Muscle of leg (tissue), 11 donors: Measurements from ENCODE around the gene PSAT1. TPM values are rescaled to one million over a fixed set of nuclear protein-coding genes. Genes with fewer than 3 reads are reported as not detected.
A peak's percentile ranks its signal among the peaks of the same experiment; 100 is the strongest.
"Not testable (repeated sequence)": the region's sequence is repeated elsewhere in the genome, so short reads cannot be mapped to it uniquely, and the experiment has no call there.

Source experiments
- DNase-seq: peaks from one replicate; pipeline ENCODE4 v3.0.0; 2013
- H3K27ac ChIP-seq: one replicate; pipeline ENCODE4 v1.5.1; 2013; ENCODE audit warnings: mild to moderate bottlenecking, low read length, control low read depth
- H3K27me3 ChIP-seq: one replicate; pipeline ENCODE4 v1.6.1; 2013; ENCODE audit warnings: low read length; ENCODE audit not compliant: control insufficient read depth, insufficient read depth
- H3K36me3 ChIP-seq: one replicate; pipeline ENCODE4 v1.6.1; 2013; ENCODE audit warnings: low read length; ENCODE audit not compliant: control insufficient read depth, insufficient read depth
- H3K4me1 ChIP-seq: one replicate; pipeline ENCODE4 v1.6.1; 2013; ENCODE audit warnings: low read length; ENCODE audit not compliant: control insufficient read depth, insufficient read depth
- H3K4me3 ChIP-seq: one replicate; pipeline ENCODE4 v1.5.1; 2013; ENCODE audit warnings: low read length, control low read depth
- H3K9me3 ChIP-seq: replicated peaks from 2 replicates; pipeline ENCODE4 v1.6.1; 2013; ENCODE audit warnings: low read depth, low read length; ENCODE audit not compliant: control insufficient read depth
- WGBS: methylation state at CpG from one replicate; pipeline ENCODE4 v1.1.5; 2013; ENCODE audit warnings: missing lambda C conversion rate; ENCODE audit not compliant: insufficient coverage; 5-methylcytosine and 5-hydroxymethylcytosine counted together
- polyA plus RNA-seq, 8 donors: library from polyadenylated mRNA; unstranded; fragments of 120-200 nt; gene quantifications; one replicate each; pipeline versions ENCODE4 v1.2.1 to v1.2.3, GENCODE V29; 2013; ENCODE audit warnings: inconsistent platforms in 1 of 8, low replicate concordance in 1 of 8; ENCODE audit not compliant: insufficient read length in 8 of 8, insufficient read depth in 1 of 8
- total RNA-seq: library from RNA; stranded (reverse); fragments of 120-200 nt; gene quantifications from one replicate; pipeline ENCODE4 v1.2.4, GENCODE V29; 2013

PSAT1 gene
- total and polyA plus RNA-seq, 9 donors: 25.3 to 46.4 (median 40.6) TPM

- H3K36me3 ChIP-seq: peaks cover 11% of the 10 kb centered on the region
Observed at GRCh38 chr9:78272307-78272706, 24.6 kb upstream of the PSAT1 start.

GRCh38 chr9:78273761-78274160, 23.2 kb upstream of the PSAT1 start:
- peaks cover under 1% of the 10 kb centered on the region for H3K4me1 ChIP-seq
- no peaks in the 10 kb centered on the region for H3K27me3 ChIP-seq
- no peak overlapping the region for H3K4me3 ChIP-seq
- H3K27ac ChIP-seq: no peak overlapping the region
- DNase-seq: peak; percentile 9
- WGBS: 100% methylated on average over 2 of the region's 3 CpGs
- no peaks in the 10 kb centered on the region for H3K9me3 ChIP-seq
- H3K36me3 ChIP-seq: peaks cover 3% of the 10 kb centered on the region

More at GRCh38 chr9:78272307-78272706, 24.6 kb upstream of the PSAT1 start:
- H3K4me1 ChIP-seq: no peaks in the 10 kb centered on the region
- no peak for DNase-seq
- H3K4me3 ChIP-seq: no peak overlapping the region
- H3K27ac ChIP-seq: no peak overlapping the region
- no peaks in the 10 kb centered on the region for H3K9me3 ChIP-seq
- H3K27me3 ChIP-seq: no peaks in the 10 kb centered on the region

DNA sequence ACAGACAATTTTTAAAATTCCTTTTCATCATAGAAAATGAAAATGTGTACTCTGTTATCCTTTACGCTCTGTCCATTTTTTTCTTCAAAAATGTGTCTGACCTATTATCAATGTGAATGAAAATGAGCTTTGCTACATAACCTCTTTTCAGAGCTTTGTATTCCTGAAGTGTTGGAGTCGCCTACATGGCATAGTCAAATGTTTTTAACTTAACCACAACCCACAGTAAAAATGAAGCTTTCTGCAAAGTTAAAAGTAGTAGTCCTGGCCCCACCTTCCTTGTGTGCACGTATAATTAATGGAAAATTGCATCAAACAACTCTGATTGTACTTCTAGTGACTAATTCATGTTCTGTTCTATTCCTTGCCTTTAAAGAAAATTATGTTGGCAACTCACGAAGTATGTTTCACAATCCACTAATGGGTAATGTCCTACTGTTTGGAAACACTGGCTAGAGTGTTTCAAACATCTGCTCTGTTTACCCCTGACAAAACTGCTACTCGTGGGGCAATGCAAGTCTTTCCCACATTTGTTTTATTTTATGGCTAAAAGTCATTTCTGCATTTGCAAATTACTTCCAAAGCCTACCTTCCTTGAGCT, 18.6 kb upstream of the PSAT1 start:
- Histone ChIP-seq H3K4me3 (no peak overlapping the region), H3K9me3 (no peaks in the 10 kb centered on the region), H3K4me1 (peaks cover 26% of the 10 kb centered on the region), H3K27ac (no peak overlapping the region), H3K27me3 (no peaks in the 10 kb centered on the region), H3K36me3 (no peaks in the 10 kb centered on the region)
- WGBS: 30% methylated on average over 2 of the region's 5 CpGs
- peak; percentile 19 for DNase-seq

DNA sequence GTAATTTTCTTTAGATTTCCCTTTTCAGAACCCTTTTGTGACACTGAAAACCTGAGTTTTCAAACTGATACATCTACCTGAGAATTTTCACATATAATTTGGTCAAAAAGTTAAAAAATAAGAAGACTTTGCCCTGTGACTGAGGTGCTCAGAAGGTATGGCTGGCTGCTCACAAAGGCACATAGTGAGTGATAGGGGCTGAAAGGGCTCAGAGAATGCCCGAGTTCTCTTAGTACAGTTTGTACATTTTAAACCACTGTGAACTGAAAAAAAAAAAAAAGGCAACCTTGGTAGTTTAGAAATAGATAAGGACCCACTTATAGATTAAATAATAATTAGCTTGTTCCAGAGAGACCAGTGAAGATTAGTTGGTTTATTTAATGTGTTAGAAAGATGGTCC, 18.1 kb upstream of the PSAT1 start:
- no CpG with 5 or more reads among the region's 1 CpG for WGBS

GRCh38 chr9:78280982-78281668, 15.8 kb upstream of the PSAT1 start:
- no peaks in the 10 kb centered on the region for H3K9me3 ChIP-seq
- no CpG with 5 or more reads among the region's 3 CpGs for WGBS
- no peak overlapping the region for H3K4me3 ChIP-seq
- no peaks in the 10 kb centered on the region for H3K27me3 ChIP-seq
- H3K36me3 ChIP-seq: no peaks in the 10 kb centered on the region
- DNase-seq: peak; percentile 97
- peak overlapping the region; percentile 87 for H3K27ac ChIP-seq
- H3K4me1 ChIP-seq: peaks cover 26% of the 10 kb centered on the region

More for the DNA sequence above, 18.1 kb upstream of the PSAT1 start:
- Histone ChIP-seq H3K27me3 (no peaks in the 10 kb centered on the region), H3K4me1 (peaks cover 26% of the 10 kb centered on the region), H3K27ac (no peak overlapping the region), H3K9me3 (no peaks in the 10 kb centered on the region), H3K4me3 (no peak overlapping the region), H3K36me3 (no peaks in the 10 kb centered on the region)
- no peak for DNase-seq

- H3K36me3 ChIP-seq, DNase-seq, H3K9me3 ChIP-seq, H3K27ac ChIP-seq, H3K27me3 ChIP-seq, H3K4me3 ChIP-seq: not testable (repeated sequence)
- WGBS: 100% methylated on average over 1 of the region's 4 CpGs
- H3K4me1 ChIP-seq: peaks cover 24% of the 10 kb centered on the region
Observed at GRCh38 chr9:78284181-78284580, 12.7 kb upstream of the PSAT1 start.

DNA sequence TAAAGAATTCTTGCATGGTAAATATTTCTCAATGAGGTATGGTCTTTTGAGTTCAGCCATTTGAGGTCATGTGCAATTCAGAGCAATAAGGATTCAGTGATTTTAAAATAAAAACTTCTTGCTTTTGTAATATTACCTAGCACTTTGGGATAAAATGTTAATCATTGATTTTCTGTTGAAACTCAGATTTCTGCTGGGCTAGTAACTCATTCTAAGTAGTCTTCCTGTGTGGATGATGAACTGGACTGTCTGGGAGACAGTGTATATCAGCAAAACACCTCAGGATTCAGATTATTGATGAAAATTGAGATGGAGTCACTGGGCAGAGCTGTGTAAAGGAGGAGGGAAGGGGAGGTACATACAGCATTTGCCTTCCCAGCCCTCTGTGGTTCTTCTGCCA, 10.8 kb upstream of the PSAT1 start:
- no peak for DNase-seq
- Histone ChIP-seq H3K9me3 (no peaks in the 10 kb centered on the region), H3K27me3 (no peaks in the 10 kb centered on the region)

GRCh38 chr9:78286946-78287388, 10.0 kb upstream of the PSAT1 start:
- 100% methylated on average over 1 of the region's 6 CpGs for WGBS
- Histone ChIP-seq H3K36me3 (no peaks in the 10 kb centered on the region), H3K9me3 (no peaks in the 10 kb centered on the region), H3K4me1 (peaks cover 18% of the 10 kb centered on the region), H3K27me3 (no peaks in the 10 kb centered on the region), H3K27ac (no peak overlapping the region), H3K4me3 (no peak overlapping the region)
- DNase-seq: no peak

More for the DNA sequence above, 10.8 kb upstream of the PSAT1 start:
- Histone ChIP-seq H3K36me3 (no peaks in the 10 kb centered on the region), H3K27ac (no peak overlapping the region), H3K4me1 (peaks cover 19% of the 10 kb centered on the region), H3K4me3 (no peak overlapping the region)

DNA sequence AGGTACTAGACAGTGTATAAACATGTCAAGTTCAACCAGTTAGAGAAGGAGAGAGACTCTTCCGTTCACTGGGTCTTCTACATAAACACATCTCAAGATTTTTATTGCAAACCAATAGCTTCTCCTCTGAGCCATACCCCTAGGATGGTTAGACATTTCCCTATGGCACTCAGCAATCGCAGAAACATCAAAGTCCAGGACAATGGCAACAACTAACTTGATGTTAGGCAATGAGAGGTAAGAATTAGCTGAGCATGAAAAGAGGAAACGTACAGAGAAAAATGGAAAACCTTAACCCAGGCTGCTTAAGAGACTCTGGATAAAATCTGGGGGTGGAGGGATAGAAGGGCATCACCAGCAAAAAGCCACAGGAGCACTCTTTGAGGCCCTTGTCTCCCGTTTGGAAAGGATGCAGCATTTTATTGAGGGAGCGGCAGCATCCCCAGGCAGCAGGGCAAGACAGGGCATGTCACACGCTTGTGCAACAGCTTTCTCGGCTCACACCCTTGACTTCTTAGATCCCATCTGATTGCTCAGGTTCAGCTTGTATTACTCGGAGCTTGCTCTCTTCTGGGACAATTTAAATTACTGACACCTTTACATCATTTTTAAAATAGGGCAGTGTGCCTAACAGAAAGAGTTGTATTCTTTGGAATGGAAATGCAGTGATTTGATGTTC, 8.6 kb upstream of the PSAT1 start:
- Histone ChIP-seq H3K4me1 (peaks cover 12% of the 10 kb centered on the region), H3K27ac (no peak overlapping the region), H3K9me3 (no peaks in the 10 kb centered on the region), H3K4me3 (no peak overlapping the region), H3K36me3 (no peaks in the 10 kb centered on the region), H3K27me3 (no peaks in the 10 kb centered on the region)
- WGBS: 75% methylated on average over 5 of the region's 8 CpGs
- no peak for DNase-seq

- Histone ChIP-seq H3K36me3 (no peaks in the 10 kb centered on the region), H3K4me1 (peaks cover 12% of the 10 kb centered on the region), H3K4me3 (no peak overlapping the region), H3K27me3 (no peaks in the 10 kb centered on the region), H3K9me3 (no peaks in the 10 kb centered on the region), H3K27ac (no peak overlapping the region)
- DNase-seq: no peak
- no CpG with 5 or more reads among the region's 1 CpG for WGBS
Observed at GRCh38 chr9:78289474-78289873, 7.5 kb upstream of the PSAT1 start.
